ENCODE data around the gene ZFYVE9. TPM values are rescaled to one million over a fixed set of nuclear protein-coding genes. Genes with fewer than 3 reads are reported as not detected.

The ZFYVE9 gene
- total RNA-seq, 4 donors from 2014 or later: 35.9 to 42.9 (median 41.9) TPM

- no peaks in the 10 kb centered on the region for H3K4me1 ChIP-seq
- TF ChIP-seq CTCF (IDR thresholded peaks at IDR 0.05 in 4 of 5, conservative IDR thresholded peaks at IDR 0.05 in 1 of 5): no peak
- TF ChIP-seq POLR2A (IDR thresholded peaks at IDR 0.05): no peak
- no peaks in the 10 kb centered on the region for H3K9me3 ChIP-seq
- intact Hi-C loops (cut with DNase I; ENCODE audit: low total_unique reads): no loop called here
- no peak overlapping the region for H3K27ac ChIP-seq
- DNase-seq (no peak), ATAC-seq (no peak)
- in situ Hi-C loops (cut with MboI; ENCODE audit: low sequenced_read_pairs in 4 of 4): loop anchor here in 1 of 4 donors (10.0 kb wide), 1 partner anchor 172 kb away; no protein-coding TSS in a partner anchor
- H3K36me3 ChIP-seq: no peaks in the 10 kb centered on the region
- no peaks in the 10 kb centered on the region for H3K27me3 ChIP-seq
- no peak overlapping the region for H3K4me3 ChIP-seq
Measured at GRCh38 chr1:52122384-52122783, 19.5 kb upstream of the ZFYVE9 start.

- no peak for TF ChIP-seq POLR2A (IDR thresholded peaks at IDR 0.05)
- no peak for TF ChIP-seq CTCF (IDR thresholded peaks at IDR 0.05 in 4 of 5, conservative IDR thresholded peaks at IDR 0.05 in 1 of 5)
- DNase-seq (no peak), ATAC-seq (no peak)
- H3K27me3 ChIP-seq: no peaks in the 10 kb centered on the region
- no peaks in the 10 kb centered on the region for H3K9me3 ChIP-seq
- in situ Hi-C loops (cut with MboI; ENCODE audit: low sequenced_read_pairs in 4 of 4): loop anchor here in 1 of 4 donors (10.0 kb wide), 1 partner anchor 171 kb away; no protein-coding TSS in a partner anchor
- intact Hi-C loops (cut with DNase I; ENCODE audit: low total_unique reads): no loop called here
- no peaks in the 10 kb centered on the region for H3K36me3 ChIP-seq
- no peak overlapping the region for H3K27ac ChIP-seq
- no peak overlapping the region for H3K4me3 ChIP-seq
- H3K4me1 ChIP-seq: no peaks in the 10 kb centered on the region
Measured at GRCh38 chr1:52123622-52124021, 18.3 kb upstream of the ZFYVE9 start.

GRCh38 chr1:52125736-52126359, 16.0 kb upstream of the ZFYVE9 start:
- DNase-seq (no peak), ATAC-seq (no peak)
- H3K4me1 ChIP-seq: no peaks in the 10 kb centered on the region
- no peaks in the 10 kb centered on the region for H3K9me3 ChIP-seq
- no peaks in the 10 kb centered on the region for H3K36me3 ChIP-seq
- H3K27ac ChIP-seq: no peak overlapping the region
- TF ChIP-seq CTCF (IDR thresholded peaks at IDR 0.05 in 4 of 5, conservative IDR thresholded peaks at IDR 0.05 in 1 of 5): no peak
- no peak for TF ChIP-seq POLR2A (IDR thresholded peaks at IDR 0.05)
- H3K27me3 ChIP-seq: no peaks in the 10 kb centered on the region
- in situ Hi-C loops (cut with MboI; ENCODE audit: low sequenced_read_pairs in 4 of 4): loop anchor here (5.0 to 25.0 kb wide), 4 partner anchors 169 to 561 kb away; partner anchors contain the start of gene COA7 (in 2 of the 4)
- intact Hi-C loops (cut with DNase I; ENCODE audit: low total_unique reads): no loop called here
- no peak overlapping the region for H3K4me3 ChIP-seq

GRCh38 chr1:52127181-52128180, 14.4 kb upstream of the ZFYVE9 start:
- Histone ChIP-seq H3K27me3 (no peaks in the 10 kb centered on the region), H3K36me3 (no peaks in the 10 kb centered on the region), H3K4me3 (no peak overlapping the region), H3K9me3 (no peaks in the 10 kb centered on the region), H3K27ac (no peak overlapping the region), H3K4me1 (no peaks in the 10 kb centered on the region)
- ATAC-seq (peak; percentile 42 to 74), DNase-seq (no peak)
- intact Hi-C loops (cut with DNase I; ENCODE audit: low total_unique reads): loop anchor here (1.0 kb wide), 1 partner anchor 169 kb away; no protein-coding TSS in a partner anchor
- TF ChIP-seq CTCF (IDR thresholded peaks at IDR 0.05 in 4 of 5, conservative IDR thresholded peaks at IDR 0.05 in 1 of 5) (peak; percentile 51 to 81 (median 67)), POLR2A (IDR thresholded peaks at IDR 0.05) (no peak)
- in situ Hi-C loops (cut with MboI; ENCODE audit: low sequenced_read_pairs in 4 of 4): loop anchor here (5.0 to 25.0 kb wide), 4 partner anchors 167 to 560 kb away; partner anchors contain the start of gene COA7 (in 2 of the 4)

Data from gastrocnemius medialis (tissue), 4 donors.